ENCODE results near the gene MAPT. TPM values are rescaled to one million over a fixed set of nuclear protein-coding genes. Genes with fewer than 3 reads are reported as not detected.

Gene MAPT
- total RNA-seq, 1 experiment from 2014 or later: 37.5 TPM

- Histone ChIP-seq H3K27ac (ENCODE audit: low read depth, low read length) (no peak overlapping the region), H3K4me1 (ENCODE audit: control insufficient read depth in 1 of 2, insufficient read depth in 2 of 2, low read length in 2 of 2) (peaks cover 0 to 8% of the 10 kb centered on the region in 2 experiments; a peak in 2 of 4 replicates), H2AFZ (ENCODE audit: low read depth, low read length, poor library complexity, severe bottlenecking) (no peak overlapping the region), H3K9me2 (ENCODE audit: insufficient read depth) (no peaks in the 10 kb centered on the region), H4K20me1 (ENCODE audit: insufficient read depth) (peaks cover 8% of the 10 kb centered on the region; the same call in 1 of the 2 replicates), H3K36me3 (ENCODE audit: control insufficient read depth in 1 of 2, insufficient read depth in 2 of 2, low read length in 2 of 2) (peaks cover 52 to 78% of the 10 kb centered on the region in 2 experiments), H3K4me2 (ENCODE audit: low read length) (no peak overlapping the region), H3K79me2 (ENCODE audit: insufficient read depth, low read length) (peaks cover 31% of the 10 kb centered on the region; the same call in 1 of the 2 replicates), H3K9ac (ENCODE audit: low read length) (no peak overlapping the region), H3K4me3 (replicated peaks in 1 of 2; ENCODE audit: low read depth in 1 of 2, low read length in 2 of 2) (no peak overlapping the region), H3K9me3 (ENCODE audit: control insufficient read depth in 1 of 2, insufficient read depth in 1 of 2, low read depth in 1 of 2, low read length in 2 of 2) (no peaks in the 10 kb centered on the region), H3K27me3 (ENCODE audit: insufficient read depth, low read length) (no peaks in the 10 kb centered on the region)
- TF ChIP-seq POLR2A (IDR thresholded peaks at IDR 0.05; ENCODE audit: borderline replicate concordance, extremely low read depth, insufficient read depth, insufficient read length) (no peak), RAD21 (IDR thresholded peaks at IDR 0.05; ENCODE audit: low read depth) (no peak), ZBTB33 (IDR thresholded peaks at IDR 0.05; ENCODE audit: extremely low read depth, insufficient replicate concordance, low read length) (no peak), SIN3A (IDR thresholded peaks at IDR 0.05; ENCODE audit: low read depth) (no peak), CEBPB (IDR thresholded peaks at IDR 0.05; ENCODE audit: low read depth) (no peak), CBX3 (IDR thresholded peaks at IDR 0.05; ENCODE audit: low read depth) (no peak), FOSL1 (IDR thresholded peaks at IDR 0.05; ENCODE audit: low read depth) (no peak), YY1 (IDR thresholded peaks at IDR 0.05; ENCODE audit: extremely low read depth, insufficient replicate concordance, low read depth, low read length) (no peak), POLR2AphosphoS5 (IDR thresholded peaks at IDR 0.05; ENCODE audit: low read depth, low read length) (no peak), JUND (IDR thresholded peaks at IDR 0.05) (no peak), EZH2phosphoT487 (IDR thresholded peaks at IDR 0.05; ENCODE audit: borderline replicate concordance) (no peak), ZNF274 (IDR thresholded peaks at IDR 0.05; ENCODE audit: low read depth, low read length) (no peak), EZH2 (IDR thresholded peaks at IDR 0.05) (no peak), REST (IDR thresholded peaks at IDR 0.05; ENCODE audit: low read depth) (no peak), SRF (IDR thresholded peaks at IDR 0.05; ENCODE audit: low read depth) (no peak), TCF7L2 (IDR thresholded peaks at IDR 0.05; ENCODE audit: borderline replicate concordance, extremely low read depth, insufficient read depth, insufficient read length) (no peak), ATF3 (IDR thresholded peaks at IDR 0.05) (no peak), ZFX (IDR thresholded peaks at IDR 0.05) (no peak)
- DNase-seq (ENCODE audit: low read depth, low spot score) (no peak), ATAC-seq (no peak)
- ChIA-PET RAD21 (ENCODE audit: low non-redundant PET in 1 of 2, low total read pairs in 2 of 2, uncharacterized antibody in 2 of 2, unreplicated experiment in 2 of 2) (no interaction called here), CTCF (interaction anchor here (1.3 kb wide), 1 partner anchor 147 kb away, joined by 3 read pairs; no protein-coding TSS in a partner anchor), POLR2A (no interaction called here)
- intact Hi-C loops (cut with micrococcal nuclease): no loop called here
- no TSS peak for BruUV-seq (replicated peaks)
Observed at GRCh38 chr17:46039592-46040186, 145.3 kb downstream of the MAPT start.

Measured in HCT116 (cell line).